Measurements from ENCODE around the gene C17orf58.

Gene C17orf58

GRCh38 chr17:67946513-67946912, 49.8 kb downstream of the C17orf58 start:
- no peak for DNase-seq (ENCODE audit: low spot score)
- Histone ChIP-seq H3K4me3 (no peak overlapping the region), H3K27ac (no peak overlapping the region)
- no peak for TF ChIP-seq CTCF (IDR thresholded peaks at IDR 0.05)

- no peak for DNase-seq (ENCODE audit: low spot score)
- Histone ChIP-seq H3K4me3 (no peak overlapping the region), H3K27ac (no peak overlapping the region)
- no peak for TF ChIP-seq CTCF (IDR thresholded peaks at IDR 0.05)
These were observed 52.2 kb downstream of the C17orf58 start for GRCh38 chr17:67944035-67944434.

- H3K4me3 ChIP-seq, result no peak overlapping the region
- no peak for DNase-seq (ENCODE audit: low spot score)
- TF ChIP-seq CTCF (IDR thresholded peaks at IDR 0.05), result no peak
- no peak overlapping the region for H3K27ac ChIP-seq
These were observed 53.5 kb downstream of the C17orf58 start for GRCh38 chr17:67942810-67943209.

All from coronary artery (tissue), 2 donors.